HL-60 (cell line): ENCODE results near the gene HPS5.

Experiments
- GABPA ChIP-seq: IDR thresholded peaks from 2 replicates; pipeline ENCODE4 v1.6.1; 2012; ENCODE audit warnings: low read depth
- TF ChIP-seq, protein P1 (sequence below): IDR thresholded peaks from one replicate; pipeline ENCODE4 v1.5.1; 2011; ENCODE audit warnings: low read length, control low read depth, inconsistent platforms; ENCODE audit not compliant: insufficient read depth
- TF ChIP-seq, protein P2 (sequence below): IDR thresholded peaks from 2 replicates; pipeline ENCODE4 v1.6.1; 2012; ENCODE audit warnings: low read depth; ENCODE audit not compliant: insufficient replicate concordance

DNA sequence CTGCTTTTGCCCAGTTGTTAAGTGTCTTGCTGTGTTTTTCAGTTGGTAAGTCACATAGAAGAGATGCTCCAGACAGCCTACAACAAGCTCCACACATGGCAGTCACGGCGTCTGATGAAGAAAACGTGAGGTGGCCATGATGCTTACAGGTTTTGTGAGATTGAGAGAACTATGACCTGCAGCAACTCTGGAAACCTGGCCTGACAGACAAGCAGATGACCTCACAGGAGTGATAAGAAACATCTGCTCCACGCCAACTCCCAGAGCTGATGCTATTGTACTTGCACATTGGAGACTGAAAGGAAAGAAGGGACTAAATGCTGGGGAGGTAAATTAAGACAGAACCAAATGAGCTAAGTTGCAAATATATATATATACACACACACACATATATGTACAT is 43.8 kb upstream of the HPS5 start:
- TF ChIP-seq, protein P1, sequence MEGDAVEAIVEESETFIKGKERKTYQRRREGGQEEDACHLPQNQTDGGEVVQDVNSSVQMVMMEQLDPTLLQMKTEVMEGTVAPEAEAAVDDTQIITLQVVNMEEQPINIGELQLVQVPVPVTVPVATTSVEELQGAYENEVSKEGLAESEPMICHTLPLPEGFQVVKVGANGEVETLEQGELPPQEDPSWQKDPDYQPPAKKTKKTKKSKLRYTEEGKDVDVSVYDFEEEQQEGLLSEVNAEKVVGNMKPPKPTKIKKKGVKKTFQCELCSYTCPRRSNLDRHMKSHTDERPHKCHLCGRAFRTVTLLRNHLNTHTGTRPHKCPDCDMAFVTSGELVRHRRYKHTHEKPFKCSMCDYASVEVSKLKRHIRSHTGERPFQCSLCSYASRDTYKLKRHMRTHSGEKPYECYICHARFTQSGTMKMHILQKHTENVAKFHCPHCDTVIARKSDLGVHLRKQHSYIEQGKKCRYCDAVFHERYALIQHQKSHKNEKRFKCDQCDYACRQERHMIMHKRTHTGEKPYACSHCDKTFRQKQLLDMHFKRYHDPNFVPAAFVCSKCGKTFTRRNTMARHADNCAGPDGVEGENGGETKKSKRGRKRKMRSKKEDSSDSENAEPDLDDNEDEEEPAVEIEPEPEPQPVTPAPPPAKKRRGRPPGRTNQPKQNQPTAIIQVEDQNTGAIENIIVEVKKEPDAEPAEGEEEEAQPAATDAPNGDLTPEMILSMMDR: no peak
- TF ChIP-seq, protein P2, sequence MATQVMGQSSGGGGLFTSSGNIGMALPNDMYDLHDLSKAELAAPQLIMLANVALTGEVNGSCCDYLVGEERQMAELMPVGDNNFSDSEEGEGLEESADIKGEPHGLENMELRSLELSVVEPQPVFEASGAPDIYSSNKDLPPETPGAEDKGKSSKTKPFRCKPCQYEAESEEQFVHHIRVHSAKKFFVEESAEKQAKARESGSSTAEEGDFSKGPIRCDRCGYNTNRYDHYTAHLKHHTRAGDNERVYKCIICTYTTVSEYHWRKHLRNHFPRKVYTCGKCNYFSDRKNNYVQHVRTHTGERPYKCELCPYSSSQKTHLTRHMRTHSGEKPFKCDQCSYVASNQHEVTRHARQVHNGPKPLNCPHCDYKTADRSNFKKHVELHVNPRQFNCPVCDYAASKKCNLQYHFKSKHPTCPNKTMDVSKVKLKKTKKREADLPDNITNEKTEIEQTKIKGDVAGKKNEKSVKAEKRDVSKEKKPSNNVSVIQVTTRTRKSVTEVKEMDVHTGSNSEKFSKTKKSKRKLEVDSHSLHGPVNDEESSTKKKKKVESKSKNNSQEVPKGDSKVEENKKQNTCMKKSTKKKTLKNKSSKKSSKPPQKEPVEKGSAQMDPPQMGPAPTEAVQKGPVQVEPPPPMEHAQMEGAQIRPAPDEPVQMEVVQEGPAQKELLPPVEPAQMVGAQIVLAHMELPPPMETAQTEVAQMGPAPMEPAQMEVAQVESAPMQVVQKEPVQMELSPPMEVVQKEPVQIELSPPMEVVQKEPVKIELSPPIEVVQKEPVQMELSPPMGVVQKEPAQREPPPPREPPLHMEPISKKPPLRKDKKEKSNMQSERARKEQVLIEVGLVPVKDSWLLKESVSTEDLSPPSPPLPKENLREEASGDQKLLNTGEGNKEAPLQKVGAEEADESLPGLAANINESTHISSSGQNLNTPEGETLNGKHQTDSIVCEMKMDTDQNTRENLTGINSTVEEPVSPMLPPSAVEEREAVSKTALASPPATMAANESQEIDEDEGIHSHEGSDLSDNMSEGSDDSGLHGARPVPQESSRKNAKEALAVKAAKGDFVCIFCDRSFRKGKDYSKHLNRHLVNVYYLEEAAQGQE: no peak
- TF ChIP-seq GABPA: no peak
